RWPE1 (cell line): ENCODE measurements around the gene EYS.

Experiments
- CTCF ChIA-PET: fragments of 350-600 bp; sonication (Branson Sonifier 250); formaldehyde crosslinking; extraction: SDS; loops from one replicate; lab custom pipeline; 2021; lab: Yijun Ruan, JAX
- POLR2A ChIA-PET: fragments of 400-600 bp; formaldehyde crosslinking; extraction: SDS; loops from one replicate; lab custom pipeline; 2020; ENCODE audit warnings: antibody characterized with exemption; ENCODE audit not compliant: low non-redundant PET; lab: Yijun Ruan, JAX
- DNase-seq: peaks from one replicate; pipeline ENCODE4 v3.0.0; 2012; ENCODE audit warnings: low spot score
- H3K27ac ChIP-seq: fragments of 450-650 bp; 2 replicates; pipeline ENCODE4 v1.5.1; 2017
- CTCF ChIP-seq: fragments of 450-650 bp; conservative IDR thresholded peaks from 2 replicates; pipeline ENCODE4 v1.5.1; 2017; ENCODE audit warnings: low read depth, mild to moderate bottlenecking

Gene EYS

GRCh38 chr6:65126667-65127066, 580.4 kb downstream of the EYS start:
- no peak for DNase-seq
- no peak for TF ChIP-seq CTCF
- H3K27ac ChIP-seq, result no peak overlapping the region
- ChIA-PET CTCF (no interaction called here), POLR2A (no interaction called here)

GRCh38 chr6:65123521-65123920, 583.5 kb downstream of the EYS start:
- ChIA-PET CTCF (interaction anchor here (0.6 to 0.8 kb wide), 2 partner anchors 8 to 883 kb away, joined by 3 to 4 read pairs; no protein-coding TSS in a partner anchor), POLR2A (no interaction called here)
- H3K27ac ChIP-seq, result no peak overlapping the region
- DNase-seq, result no peak
- no peak for TF ChIP-seq CTCF

- TF ChIP-seq CTCF, result no peak
- ChIA-PET CTCF (interaction anchor here (0.6 kb wide), 1 partner anchor 930 kb away, joined by 5 read pairs; no protein-coding TSS in a partner anchor), POLR2A (no interaction called here)
- H3K27ac ChIP-seq, result no peak overlapping the region
- DNase-seq, result no peak
Measured at GRCh38 chr6:65117817-65118409, 589.1 kb downstream of the EYS start.

GRCh38 chr6:65116326-65116725, 590.7 kb downstream of the EYS start:
- no peak overlapping the region for H3K27ac ChIP-seq
- no peak for TF ChIP-seq CTCF
- no peak for DNase-seq
- ChIA-PET CTCF (no interaction called here), POLR2A (no interaction called here)

GRCh38 chr6:65113581-65113980, 593.4 kb downstream of the EYS start:
- ChIA-PET POLR2A (no interaction called here), CTCF (no interaction called here)
- DNase-seq, result no peak
- H3K27ac ChIP-seq, result no peak overlapping the region
- no peak for TF ChIP-seq CTCF

GRCh38 chr6:65112435-65112834, 594.6 kb downstream of the EYS start:
- TF ChIP-seq CTCF, result no peak
- POLR2A ChIA-PET, result no interaction called here
- H3K27ac ChIP-seq, result no peak overlapping the region
- DNase-seq, result no peak
- CTCF ChIA-PET, result interaction anchor here (0.6 to 0.7 kb wide), 2 partner anchors 162 to 337 kb away, joined by 3 to 4 read pairs; no protein-coding TSS in a partner anchor
